Ishikawa (cell line): ENCODE measurements around the gene FBXL19.

ENCODE experiments used
- CEBPB ChIP-seq: IDR thresholded peaks from 2 replicates; pipeline ENCODE4 v1.6.1; 2012
- CREB1 ChIP-seq: IDR thresholded peaks from 2 replicates; pipeline ENCODE4 v1.6.1; 2012; ENCODE audit warnings: low read depth
- EGR1 ChIP-seq: IDR thresholded peaks from 2 replicates; pipeline ENCODE4 v1.6.1; 2012
- EP300 ChIP-seq: IDR thresholded peaks from 2 replicates; pipeline ENCODE4 v1.6.1; 2012; ENCODE audit warnings: borderline replicate concordance
- FOXM1 ChIP-seq: IDR thresholded peaks from 2 replicates; pipeline ENCODE4 v1.6.1; 2012; ENCODE audit warnings: low read depth, borderline replicate concordance
- MAX ChIP-seq: IDR thresholded peaks from 2 replicates; pipeline ENCODE4 v1.6.1; 2012
- NFIC ChIP-seq: IDR thresholded peaks from 2 replicates; pipeline ENCODE4 v1.6.1; 2012
- RAD21 ChIP-seq: IDR thresholded peaks from 2 replicates; pipeline ENCODE4 v1.6.1; 2012; ENCODE audit warnings: low read depth
- REST ChIP-seq: IDR thresholded peaks from 2 replicates; pipeline ENCODE4 v1.6.1; 2012; ENCODE audit warnings: low read depth, mild to moderate bottlenecking
- TAF1 ChIP-seq: IDR thresholded peaks from 2 replicates; pipeline ENCODE4 v1.6.1; 2012; ENCODE audit warnings: low read depth, mild to moderate bottlenecking
- TCF12 ChIP-seq: IDR thresholded peaks from 2 replicates; pipeline ENCODE4 v1.6.1; 2012; ENCODE audit warnings: low read depth
- TEAD4 ChIP-seq: IDR thresholded peaks from 2 replicates; pipeline ENCODE4 v1.6.1; 2012
- USF1 ChIP-seq: IDR thresholded peaks from 2 replicates; pipeline ENCODE4 v1.6.1; 2012
- YY1 ChIP-seq: IDR thresholded peaks from 2 replicates; pipeline ENCODE4 v1.6.1; 2012; ENCODE audit warnings: low read depth
- ZBTB7A ChIP-seq: IDR thresholded peaks from 2 replicates; pipeline ENCODE4 v1.6.1; 2012; ENCODE audit warnings: low read depth

FBXL19 gene

GRCh38 chr16:30876867-30877266 lies 46.5 kb upstream of the FBXL19 start:
- TF ChIP-seq CREB1 (no peak), EP300 (no peak), FOXM1 (no peak), EGR1 (no peak), TEAD4 (no peak), YY1 (no peak), TAF1 (no peak), NFIC (no peak), MAX (no peak)

- TF ChIP-seq REST: no peak
- TF ChIP-seq USF1: no peak
- no peak for TF ChIP-seq EGR1
- TF ChIP-seq CREB1: no peak
- no peak for TF ChIP-seq CEBPB
- no peak for TF ChIP-seq ZBTB7A
- no peak for TF ChIP-seq FOXM1
- no peak for TF ChIP-seq RAD21
- TF ChIP-seq NFIC: no peak
- no peak for TF ChIP-seq TEAD4
- no peak for TF ChIP-seq TAF1
These were observed 40.7 kb upstream of the FBXL19 start for GRCh38 chr16:30882429-30883310.

GRCh38 chr16:30884760-30885159 lies 38.6 kb upstream of the FBXL19 start:
- TF ChIP-seq FOXM1 (no peak), MAX (no peak), USF1 (no peak), NFIC (no peak), TAF1 (no peak), CEBPB (no peak), ZBTB7A (no peak), TCF12 (no peak), REST (no peak), YY1 (no peak), CREB1 (no peak), RAD21 (no peak), EGR1 (no peak), TEAD4 (no peak), EP300 (no peak)

GRCh38 chr16:30885196-30885595 lies 38.2 kb upstream of the FBXL19 start:
- TF ChIP-seq MAX: no peak
- TF ChIP-seq CEBPB: no peak
- TF ChIP-seq ZBTB7A: no peak

GRCh38 chr16:30886145-30886544 lies 37.2 kb upstream of the FBXL19 start:
- no peak for TF ChIP-seq TEAD4

- TF ChIP-seq NFIC (no peak), USF1 (no peak), REST (no peak), TAF1 (no peak), EP300 (no peak), CEBPB (no peak), TCF12 (no peak), CREB1 (no peak), YY1 (no peak), RAD21 (no peak)
These were observed 35.4 kb upstream of the FBXL19 start for GRCh38 chr16:30887927-30888326.
